Stomach (tissue), 9 donors: ENCODE data around the gene MPST. TPM values are rescaled to one million over a fixed set of nuclear protein-coding genes. Genes with fewer than 3 reads are reported as not detected.

ENCODE experiments used
- DNase-seq, 2 donors: peaks; one replicate each; pipeline versions ENCODE4 v3.0.0 to v3.0.0-alpha.2; 2013 to 2019
- H3K27ac ChIP-seq, 5 donors: fragments of 200-600 bp in 4 of 5; sonication (generic) in 4 of 5; one replicate each; pipeline ENCODE4 v1.5.1; 2013 to 2019; ENCODE audit warnings: mild to moderate bottlenecking in 1 of 5, moderate library complexity in 1 of 5
- H3K27me3 ChIP-seq, 3 donors: fragments of 200-600 bp; sonication (generic); one replicate each; pipeline ENCODE4 v1.5.1; 2017 to 2019; ENCODE audit warnings: mixed run types in 1 of 3
- H3K36me3 ChIP-seq, 4 donors: fragments of 200-600 bp; sonication (generic); 1 replicate in 3 of 4; 2 replicates in 1 of 4; pipeline ENCODE4 v1.5.1; 2016 to 2019
- H3K4me1 ChIP-seq, 4 donors: fragments of 200-600 bp; sonication (generic); one replicate each; pipeline ENCODE4 v1.5.1; 2016 to 2019
- H3K4me3 ChIP-seq, 4 donors: fragments of 200-600 bp; sonication (generic) in 3 of 4; one replicate each; pipeline ENCODE4 v1.5.1; 2016 to 2019; ENCODE audit warnings: mild to moderate bottlenecking in 1 of 4
- H3K9me3 ChIP-seq, 4 donors: fragments of 200-600 bp; sonication (generic); one replicate each; pipeline ENCODE4 v1.5.1; 2016 to 2019
- CTCF ChIP-seq, 7 experiments: fragments of 450-650 bp in 4 of 7; fragments of 200-600 bp in 3 of 7; sonication (generic) in 3 of 7; IDR thresholded peaks; one replicate each; pipeline ENCODE4 v1.5.1; 2016 to 2019; ENCODE audit warnings: antibody characterized with exemption in 7 of 7, control low read depth in 2 of 7, mild to moderate bottlenecking in 1 of 7
- EP300 ChIP-seq: sonication (generic); formaldehyde crosslinking; IDR thresholded peaks from one replicate; pipeline ENCODE4 v1.6.1; 2017; ENCODE audit warnings: antibody characterized with exemption
- POLR2A ChIP-seq, 4 donors: fragments of 450-650 bp; IDR thresholded peaks; one replicate each; pipeline ENCODE4 v1.6.1; 2016; ENCODE audit warnings: antibody characterized with exemption in 4 of 4, control low read depth in 2 of 4, mild to moderate bottlenecking in 1 of 4, moderate library complexity in 1 of 4
- POLR2AphosphoS5 ChIP-seq, 3 donors: sonication (generic); formaldehyde crosslinking; IDR thresholded peaks; one replicate each; pipeline ENCODE4 v1.6.1; 2016; ENCODE audit warnings: antibody characterized with exemption in 3 of 3
- WGBS, 5 donors: extraction: QIAGEN DNeasy Blood & Tissue Kit in 3 of 5; methylation state at CpG; one replicate each; pipeline versions ENCODE4 v1.1.5 to v1.1.7; 2013 to 2018; 5-methylcytosine and 5-hydroxymethylcytosine counted together
- intact Hi-C: fragments of 100-400 bp; cut with DNase I; formaldehyde crosslinking; loops from one replicate; pipeline ENCODE4 v1.15.1; 2023; ENCODE audit warnings: low total_unique reads
- polyA plus RNA-seq, 3 donors: library from polyadenylated mRNA; stranded (reverse); fragments of 200-250 nt; gene quantifications; one replicate each; pipeline ENCODE4 v1.2.3, GENCODE V29; 2013
- small RNA-seq, 4 donors: library from RNA; depleted of rRNA; stranded (forward); fragments of <200 nt; gene quantifications; one replicate each; pipeline ENCODE3, GENCODE V24; 2016
- total RNA-seq, 5 donors: library from RNA; depleted of rRNA; stranded (reverse); fragments of >200 nt; gene quantifications; one replicate each; pipeline versions ENCODE4 v1.1.0 to v1.2.3, GENCODE V29; 2014 to 2016
- donor health status: healthy with polysubstance abuse.
- donor health status: Bipolar disorder and iron deficiency.
- donor health status: healthy.

Gene MPST
- total and polyA plus RNA-seq, 8 donors: 48.3 to 1,943 (median 154) TPM

DNA sequence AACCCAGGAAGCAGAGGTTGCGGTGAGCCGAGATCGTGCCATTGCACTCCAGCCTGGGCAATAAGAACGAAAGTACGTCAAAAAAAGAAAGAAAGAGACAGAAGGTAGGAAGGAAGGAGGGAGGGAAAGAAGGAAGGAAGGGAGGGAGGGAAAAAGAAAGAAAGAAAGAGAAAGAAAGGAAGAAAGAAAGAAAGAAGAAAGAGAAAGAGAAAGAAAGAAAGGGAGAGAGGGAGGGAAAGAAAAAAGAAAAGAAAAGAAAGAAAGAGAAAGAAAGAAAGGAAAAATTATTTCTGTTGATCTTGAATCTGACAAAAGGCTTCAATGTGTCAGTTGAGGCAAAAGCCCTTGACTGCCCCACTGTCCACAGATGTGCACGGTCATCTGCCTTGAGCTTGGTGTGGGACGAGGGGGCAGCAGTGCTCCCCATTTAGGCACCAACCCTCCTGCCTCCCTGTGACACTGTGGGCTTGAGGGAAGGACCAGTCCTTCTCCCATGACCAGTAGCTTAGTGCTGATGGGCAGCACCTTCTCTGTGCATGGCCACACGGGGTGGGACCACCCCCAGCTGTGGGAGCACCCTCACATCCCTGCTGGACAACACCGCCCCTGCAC, 56.4 kb downstream of the MPST start:
- DNase-seq: no peak
- no peak overlapping the region for H3K4me3 ChIP-seq
- intact Hi-C loops: no loop called here
- H3K9me3 ChIP-seq: no peaks in the 10 kb centered on the region
- H3K4me1 ChIP-seq: peaks cover 0 to 8% (median 4%) of the 10 kb centered on the region in 4 donors
- TF ChIP-seq CTCF (IDR thresholded peaks at IDR 0.05) (no peak), EP300 (no peak), POLR2A (IDR thresholded peaks at IDR 0.05) (no peak), POLR2AphosphoS5 (IDR thresholded peaks at IDR 0.05) (no peak)
- peaks cover 0 to 74% (median 20%) of the 10 kb centered on the region in 3 donors for H3K27me3 ChIP-seq
- 68 to 87% (median 77%) methylated on average over 7 to 9 of the region's 9 CpGs for WGBS, 5 donors
- no peak overlapping the region for H3K27ac ChIP-seq
- no peaks in the 10 kb centered on the region for H3K36me3 ChIP-seq

GRCh38 chr22:37077802-37078448, 58.4 kb downstream of the MPST start:
- peak; percentile 71 to 83 for DNase-seq
- no peaks in the 10 kb centered on the region for H3K36me3 ChIP-seq
- TF ChIP-seq POLR2AphosphoS5 (IDR thresholded peaks at IDR 0.05) (peak in 1 of 3 donors; percentile 9), CTCF (IDR thresholded peaks at IDR 0.05) (peak in 5 of 7 experiments; percentile 39 to 95 (median 82)), EP300 (no peak)
- peaks cover 0 to 68% (median 20%) of the 10 kb centered on the region in 3 donors for H3K27me3 ChIP-seq
- H3K9me3 ChIP-seq: no peaks in the 10 kb centered on the region
- intact Hi-C loops: no loop called here
- H3K4me3 ChIP-seq: no peak overlapping the region
- 19 to 26% (median 21%) methylated on average over 15 of the region's 15 CpGs for WGBS, 5 donors
- H3K4me1 ChIP-seq: peaks cover 0 to 8% (median 4%) of the 10 kb centered on the region in 4 donors
- no peak overlapping the region for H3K27ac ChIP-seq

GRCh38 chr22:37079158-37079557, 59.6 kb downstream of the MPST start:
- intact Hi-C loops: no loop called here
- Histone ChIP-seq H3K4me1 (peaks cover 0 to 8% (median 4%) of the 10 kb centered on the region in 4 donors), H3K36me3 (no peaks in the 10 kb centered on the region), H3K9me3 (no peaks in the 10 kb centered on the region), H3K4me3 (no peak overlapping the region), H3K27ac (peak overlapping the region in 1 of 5 donors; percentile 42), H3K27me3 (peaks cover 0 to 58% (median 20%) of the 10 kb centered on the region in 3 donors)
- no peak for DNase-seq
- TF ChIP-seq EP300: no peak
- no peak for TF ChIP-seq POLR2A (IDR thresholded peaks at IDR 0.05)
- TF ChIP-seq CTCF (IDR thresholded peaks at IDR 0.05): no peak
- no peak for TF ChIP-seq POLR2AphosphoS5 (IDR thresholded peaks at IDR 0.05)
- 47 to 57% (median 51%) methylated on average over 5 of the region's 5 CpGs for WGBS, 5 donors

Small RNAs within 50 kb of the gene (small RNA-seq; reads per million reads assigned to genes)
- 0 reads per million in 4 donors for gene RF00019

Other genes with a start within 250 kb of the MPST start
- 10 to 100 TPM in 3 of 5 donors, 1 to 10 TPM in 2; 8.2 to 36.1 (median 13.8) TPM for gene IFT27, start 243.6 kb upstream of the MPST start, total RNA-seq
- 10 to 100 TPM; 19.4 to 31.5 (median 24.6) TPM for gene IFT27, start 243.6 kb upstream of the MPST start, polyA plus RNA-seq
- gene PVALB, start 202.7 kb upstream of the MPST start, total RNA-seq: not detected
- 1 to 10 TPM in 2 of 3 donors, under 1 TPM in 1; 0.95 to 4.1 (median 2.1) TPM for gene PVALB, start 202.7 kb upstream of the MPST start, polyA plus RNA-seq
- 10 to 100 TPM in 1 of 5 donors, 1 to 10 TPM in 3, not detected in 1; 5.0 to 32.1 (median 6.8) TPM for gene NCF4, start 158.7 kb upstream of the MPST start, total RNA-seq
- 10 to 100 TPM in 2 of 3 donors, 1 to 10 TPM in 1; 7.3 to 19.5 (median 16.3) TPM for gene NCF4, start 158.7 kb upstream of the MPST start, polyA plus RNA-seq
- gene CSF2RB, start 106.1 kb upstream of the MPST start, total RNA-seq: 10 to 100 TPM in 1 of 5 donors, 1 to 10 TPM in 4; 1.2 to 11.9 (median 3.6) TPM
- gene CSF2RB, start 106.1 kb upstream of the MPST start, polyA plus RNA-seq: 1 to 10 TPM in 2 of 3 donors, under 1 TPM in 1; 0.92 to 1.4 (median 1.2) TPM
- gene TST, start 295 bp upstream of the MPST start, total RNA-seq: 100 to 1,000 TPM in 1 of 5 donors, 10 to 100 TPM in 4; 51.8 to 709 (median 91.4) TPM
- 100 to 1,000 TPM in 2 of 3 donors, 10 to 100 TPM in 1; 87.1 to 377 (median 103) TPM for gene TST, start 295 bp upstream of the MPST start, polyA plus RNA-seq
- 10 to 100 TPM in 2 of 5 donors, 1 to 10 TPM in 3; 1.8 to 82.8 (median 5.9) TPM for gene KCTD17, start 32.0 kb downstream of the MPST start, total RNA-seq
- gene KCTD17, start 32.0 kb downstream of the MPST start, polyA plus RNA-seq: 10 to 100 TPM in 2 of 3 donors, 1 to 10 TPM in 1; 6.3 to 17.6 (median 12.1) TPM
- gene TMPRSS6, start 90.0 kb downstream of the MPST start, total RNA-seq: 1 to 10 TPM in 1 of 5 donors, not detected in 4; 1.5 TPM
- under 1 TPM; 0.25 to 0.62 (median 0.31) TPM for gene TMPRSS6, start 90.0 kb downstream of the MPST start, polyA plus RNA-seq
- gene IL2RB, start 130.2 kb downstream of the MPST start, total RNA-seq: 1 to 10 TPM in 2 of 5 donors, under 1 TPM in 1, not detected in 2; 0.73 to 5.3 (median 5.2) TPM
- 1 to 10 TPM in 1 of 3 donors, under 1 TPM in 2; 0.44 to 2.6 (median 0.58) TPM for gene IL2RB, start 130.2 kb downstream of the MPST start, polyA plus RNA-seq
- gene C1QTNF6, start 168.5 kb downstream of the MPST start, total RNA-seq: 10 to 100 TPM in 1 of 5 donors, 1 to 10 TPM in 2, under 1 TPM in 1, not detected in 1; 0.45 to 10.4 (median 3.0) TPM
- 1 to 10 TPM; 2.3 to 4.5 (median 4.1) TPM for gene C1QTNF6, start 168.5 kb downstream of the MPST start, polyA plus RNA-seq
- under 1 TPM in 1 of 5 donors, not detected in 4; 0.37 TPM for gene SSTR3, start 192.7 kb downstream of the MPST start, total RNA-seq
- gene SSTR3, start 192.7 kb downstream of the MPST start, polyA plus RNA-seq: under 1 TPM in 2 of 3 donors, not detected in 1; 0.05 to 0.12 TPM
- gene RAC2, start 224.5 kb downstream of the MPST start, total RNA-seq: 10 to 100 TPM in 3 of 5 donors, 1 to 10 TPM in 2; 1.8 to 50.4 (median 14.2) TPM
- 10 to 100 TPM; 17.6 to 23.8 (median 22.8) TPM for gene RAC2, start 224.5 kb downstream of the MPST start, polyA plus RNA-seq